NCI-H1930 (cell line): Measurements from ENCODE around the gene GLOD4.
"Not testable (repeated sequence)": the region's sequence is repeated elsewhere in the genome, so short reads cannot be mapped to it uniquely, and the experiment has no call there.

Experiments
- DNase-seq, 2 experiments: peaks; one replicate each; lab custom pipeline; 2025; lab: John Stamatoyannopoulos, UW

Gene GLOD4

GRCh38 chr17:781805-782731 is at the start of gene GLOD4, which contains the start of gene MRM3:
GLOD4 (minus strand) TSS chr17:782280; CDS start chr17:782255, 25 bp downstream.
MRM3 (plus strand) TSS chr17:782353; CDS start chr17:782379, 26 bp downstream.
- peak; percentile 56 to 88 for DNase-seq

GRCh38 chr17:830950-831349 is 48.9 kb upstream of the GLOD4 start:
- no peak for DNase-seq

DNA sequence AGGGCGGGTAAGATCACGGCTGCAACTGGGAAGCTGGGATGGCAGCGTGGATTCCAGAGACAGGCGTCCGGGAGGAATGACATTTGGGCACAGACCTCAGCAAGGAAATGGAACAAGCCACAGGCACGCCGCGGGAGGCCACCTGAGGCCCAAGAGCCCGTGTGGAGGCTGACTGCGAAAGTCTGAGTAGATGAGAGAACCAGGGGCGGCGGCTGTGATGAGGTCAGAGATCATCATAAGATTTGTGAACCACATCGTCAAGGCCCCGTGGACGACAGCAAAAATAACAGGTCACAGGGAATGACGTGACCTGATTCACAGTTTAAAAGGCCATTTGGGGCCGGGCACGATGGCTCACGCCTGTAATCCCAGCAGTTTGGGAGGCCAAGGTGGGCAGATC is 48.3 kb upstream of the GLOD4 start:
- DNase-seq, result no peak

DNA sequence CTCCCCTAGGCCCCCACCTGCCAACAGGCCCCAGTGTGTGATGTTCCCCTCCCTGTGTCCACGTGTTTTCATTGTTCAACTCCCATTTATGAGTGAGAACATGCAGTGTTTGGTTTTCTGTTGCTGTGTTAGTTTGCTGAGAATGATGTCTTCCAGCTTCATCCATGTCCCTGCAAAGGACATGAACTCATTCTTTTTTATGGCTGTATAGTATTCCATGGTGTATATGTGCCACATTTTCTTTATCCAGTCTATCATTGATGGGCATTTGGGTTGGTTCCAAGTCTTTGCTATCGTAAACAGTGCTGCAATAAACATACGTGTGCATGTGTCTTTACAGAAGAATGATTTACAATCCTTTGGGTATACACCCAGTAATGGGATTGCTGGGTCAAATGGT is 47.5 kb upstream of the GLOD4 start:
- not testable (repeated sequence) for DNase-seq

GRCh38 chr17:828761-829160 is 46.7 kb upstream of the GLOD4 start:
- no peak for DNase-seq

DNA sequence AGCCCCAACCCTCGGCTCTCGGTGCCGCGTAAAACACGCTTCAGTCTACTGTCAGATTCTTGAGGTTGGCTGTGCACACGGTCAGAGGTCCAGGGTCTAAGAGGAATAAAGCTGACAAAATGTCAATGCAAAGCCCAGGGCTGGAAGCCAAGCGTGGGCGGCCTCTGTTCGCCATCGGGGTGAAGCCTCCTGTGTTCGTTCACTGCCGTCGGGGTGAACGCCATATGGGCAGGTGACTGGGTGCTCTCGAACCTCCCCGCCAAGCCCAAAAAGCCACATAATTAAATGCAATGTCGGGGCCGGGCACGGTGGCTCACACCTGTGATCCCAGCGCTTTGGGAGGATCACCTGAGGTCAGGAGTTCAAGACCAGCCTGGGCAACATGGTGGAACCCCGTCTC is 44.7 kb upstream of the GLOD4 start:
- DNase-seq, result no peak

DNA sequence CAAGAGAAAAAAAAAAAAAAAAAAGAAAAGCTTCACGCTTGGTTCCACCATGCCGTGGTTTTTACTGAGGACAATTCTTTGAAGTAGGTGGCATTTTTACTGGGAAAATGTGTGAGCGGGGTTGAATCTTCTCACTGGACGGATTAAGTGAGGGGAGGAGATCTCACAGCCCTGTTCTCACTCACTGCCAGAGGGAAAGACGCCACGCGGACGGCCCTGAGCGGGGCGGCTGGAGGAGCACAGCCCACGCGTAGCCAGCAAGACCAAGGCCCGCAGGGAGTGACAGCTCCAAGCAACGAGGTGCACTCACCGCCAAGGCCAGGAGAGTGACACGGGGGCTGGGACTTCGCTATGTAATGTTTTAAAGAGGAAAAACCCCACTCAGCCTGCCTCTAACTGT is 43.1 kb upstream of the GLOD4 start:
- DNase-seq, result no peak

DNA sequence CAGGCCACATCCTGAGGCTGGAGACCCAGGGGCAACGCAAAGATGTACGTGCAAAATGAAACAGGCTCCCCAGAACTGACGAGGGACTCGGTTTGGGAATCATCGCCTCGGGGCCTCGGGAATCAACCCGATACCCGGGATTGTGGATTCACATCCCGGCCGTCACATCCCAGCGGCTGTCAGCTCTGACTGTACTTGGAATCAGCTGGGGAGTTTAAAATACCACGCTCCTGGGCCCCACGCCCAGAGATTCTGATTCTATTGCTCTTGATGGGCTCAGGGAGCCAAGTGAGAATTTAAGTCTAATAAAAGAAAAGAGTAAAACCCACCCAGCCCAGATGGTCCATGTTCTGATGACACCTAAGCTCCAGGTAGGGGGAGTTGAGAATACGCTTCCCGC is 42.3 kb upstream of the GLOD4 start:
- no peak for DNase-seq

DNA sequence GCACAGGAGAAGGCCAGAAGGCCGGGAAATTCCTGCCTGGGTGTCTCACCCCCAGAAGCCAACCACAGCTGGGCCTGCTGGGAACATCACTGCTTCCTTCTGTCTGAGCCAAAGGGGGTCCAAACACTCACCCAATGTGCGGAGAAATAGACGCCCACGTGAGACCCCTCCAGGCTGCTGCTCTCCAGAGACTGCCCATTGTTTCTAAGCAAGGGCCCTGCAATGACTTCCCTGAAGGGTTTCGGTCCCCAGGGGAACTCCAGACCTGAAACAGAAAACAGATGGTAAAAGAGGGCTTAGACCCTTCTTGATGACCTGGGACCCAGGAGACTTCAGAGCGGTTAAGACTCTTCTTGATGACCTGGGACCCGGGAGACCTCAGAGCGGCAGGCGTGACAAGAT is 41.4 kb upstream of the GLOD4 start:
- no peak for DNase-seq

- DNase-seq, result no peak
Measured at GRCh38 chr17:819251-819650, 37.2 kb upstream of the GLOD4 start.

- no peak for DNase-seq
Measured at GRCh38 chr17:814371-814770, 32.3 kb upstream of the GLOD4 start.

GRCh38 chr17:812638-813204 is 30.6 kb upstream of the GLOD4 start:
- DNase-seq, result no peak

DNA sequence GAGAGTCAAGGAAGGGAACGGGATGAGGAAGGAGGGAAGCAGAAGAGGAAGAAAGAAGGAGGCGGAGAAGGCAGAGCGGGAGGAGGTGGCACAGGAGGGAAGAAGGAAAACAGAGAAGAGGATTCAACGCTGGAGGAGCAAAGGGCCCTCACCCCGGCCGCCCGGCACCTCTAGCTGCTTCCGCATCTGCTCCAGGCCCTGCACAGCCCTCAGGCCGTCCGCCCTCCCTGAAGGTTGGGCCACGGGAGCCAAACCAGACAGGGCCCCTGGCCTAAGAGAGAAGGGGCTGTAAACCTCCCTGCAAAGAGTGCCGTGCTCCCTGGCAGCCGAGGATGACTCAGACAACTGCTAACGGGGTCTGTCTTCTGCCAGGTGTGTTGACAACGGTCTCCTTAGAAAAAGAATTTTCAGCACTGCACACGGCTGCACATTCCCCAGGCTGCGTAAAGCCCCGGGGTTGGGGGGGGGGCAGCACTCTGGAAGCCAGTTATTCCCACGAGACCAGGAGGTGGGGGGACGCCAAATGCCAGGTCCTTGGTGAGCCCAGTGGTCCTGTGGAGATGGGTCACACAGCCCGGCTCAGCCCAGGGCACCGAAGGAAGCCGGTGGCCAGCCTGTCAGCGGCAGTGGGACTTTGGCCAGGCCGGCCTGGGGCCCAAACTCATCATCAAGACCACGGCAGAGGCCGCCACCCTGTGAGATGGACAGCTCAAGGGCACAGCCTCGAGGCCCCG is 29.1 kb upstream of the GLOD4 start:
- DNase-seq, result no peak

DNA sequence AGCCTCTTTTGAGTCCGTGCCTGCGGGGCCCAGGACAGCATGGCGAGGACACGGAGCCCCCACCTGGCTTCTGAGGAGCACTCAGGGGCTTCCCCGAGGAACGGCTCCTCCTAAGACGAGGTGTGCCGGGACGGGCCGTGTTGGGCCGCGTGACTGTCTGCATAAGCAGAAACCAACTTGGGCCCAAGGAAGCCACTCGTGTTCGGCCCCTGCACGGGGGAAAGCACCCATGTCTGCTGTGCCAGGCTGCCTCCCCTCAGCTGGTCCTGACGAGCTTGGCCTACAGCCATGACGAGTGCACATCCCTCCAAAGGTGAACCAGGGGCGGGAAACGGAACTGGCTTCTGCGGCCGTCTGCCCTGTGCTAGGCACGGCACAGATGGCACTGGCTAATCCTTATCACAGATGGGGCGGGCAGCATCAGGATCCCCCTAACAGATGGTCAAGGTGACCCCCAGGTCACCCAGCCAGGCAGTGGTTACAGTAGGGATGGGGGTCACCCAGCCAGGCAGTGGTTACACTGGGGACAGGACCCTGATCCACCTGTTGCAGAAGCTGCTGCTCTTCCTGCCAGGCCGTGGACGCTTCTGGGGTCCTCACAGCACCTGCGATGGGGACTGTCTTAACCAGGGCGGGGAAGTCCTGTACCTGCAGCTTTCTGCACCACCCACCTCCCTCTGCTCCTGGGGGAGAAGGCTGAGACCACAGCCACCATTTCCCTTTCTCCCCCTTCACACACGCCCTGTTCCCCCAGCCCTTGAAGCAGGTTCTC is 25.6 kb upstream of the GLOD4 start:
- no peak for DNase-seq

- no peak for DNase-seq
Measured at GRCh38 chr17:806781-807522, 24.9 kb upstream of the GLOD4 start.

- no peak for DNase-seq
Measured at GRCh38 chr17:806346-806745, 24.3 kb upstream of the GLOD4 start.

DNA sequence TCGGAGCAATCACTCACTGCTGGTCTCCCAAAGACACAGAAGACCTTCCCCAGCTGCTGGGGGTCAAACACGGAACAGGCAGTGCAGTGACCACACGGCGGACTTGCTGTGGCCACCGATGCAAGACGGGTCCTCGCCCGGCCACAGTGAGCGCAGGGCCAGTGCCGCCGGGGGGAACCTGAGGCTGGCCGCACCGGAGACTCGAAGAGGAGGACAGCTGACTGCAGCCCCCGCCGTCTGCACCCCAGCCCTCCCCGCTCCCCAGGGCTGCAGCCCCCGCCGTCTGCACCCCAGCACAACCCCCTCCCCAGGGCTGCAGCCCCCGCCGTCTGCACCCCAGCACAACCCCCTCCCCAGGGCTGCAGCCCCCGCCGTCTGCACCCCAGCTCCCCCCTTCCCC is 23.8 kb upstream of the GLOD4 start:
- DNase-seq, result not testable (repeated sequence)

DNA sequence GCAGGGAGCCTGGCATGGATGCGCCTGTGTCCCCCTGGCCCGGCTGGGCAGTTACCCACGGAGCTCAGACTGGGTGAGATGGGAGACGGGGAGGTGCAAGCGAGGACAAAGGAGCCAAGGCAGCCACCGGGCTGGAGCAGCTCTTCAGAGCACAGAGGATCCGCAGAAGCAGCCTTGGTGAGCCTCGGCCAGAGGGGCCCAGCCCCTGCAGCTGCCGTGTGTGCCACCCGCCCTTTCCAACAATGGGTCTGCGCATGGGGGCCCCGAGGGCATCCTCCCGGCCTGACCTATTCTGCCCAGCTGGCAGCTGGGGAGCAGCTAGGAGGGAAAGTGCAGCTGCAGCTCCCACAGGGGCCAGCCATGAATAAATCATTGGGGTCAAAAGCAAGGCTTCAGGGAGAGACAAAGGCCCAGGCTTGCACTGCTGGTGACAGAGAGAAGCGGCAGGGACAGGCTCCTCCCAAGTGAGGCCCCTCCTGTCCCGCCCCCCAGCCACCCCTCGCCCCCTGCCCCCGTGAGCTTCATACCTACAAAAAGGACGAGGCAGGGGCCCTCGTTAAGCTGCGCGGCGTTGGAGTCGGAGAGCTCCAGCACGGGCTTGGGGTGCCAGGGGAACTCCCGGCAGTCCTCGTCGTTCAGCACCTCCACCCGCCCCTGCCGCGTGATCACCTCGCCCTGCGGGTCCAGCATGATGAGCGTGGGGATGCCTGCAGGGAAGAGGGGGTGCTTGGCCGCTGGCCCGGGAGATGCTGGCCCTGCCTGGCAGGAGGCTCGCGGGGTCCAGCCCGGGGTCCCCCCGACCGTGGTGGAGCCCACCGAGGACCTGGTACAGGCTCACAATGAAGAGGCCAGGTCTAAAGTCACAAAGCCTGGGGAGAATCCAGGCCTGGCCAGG is 22.7 kb upstream of the GLOD4 start:
- DNase-seq, result no peak

DNA sequence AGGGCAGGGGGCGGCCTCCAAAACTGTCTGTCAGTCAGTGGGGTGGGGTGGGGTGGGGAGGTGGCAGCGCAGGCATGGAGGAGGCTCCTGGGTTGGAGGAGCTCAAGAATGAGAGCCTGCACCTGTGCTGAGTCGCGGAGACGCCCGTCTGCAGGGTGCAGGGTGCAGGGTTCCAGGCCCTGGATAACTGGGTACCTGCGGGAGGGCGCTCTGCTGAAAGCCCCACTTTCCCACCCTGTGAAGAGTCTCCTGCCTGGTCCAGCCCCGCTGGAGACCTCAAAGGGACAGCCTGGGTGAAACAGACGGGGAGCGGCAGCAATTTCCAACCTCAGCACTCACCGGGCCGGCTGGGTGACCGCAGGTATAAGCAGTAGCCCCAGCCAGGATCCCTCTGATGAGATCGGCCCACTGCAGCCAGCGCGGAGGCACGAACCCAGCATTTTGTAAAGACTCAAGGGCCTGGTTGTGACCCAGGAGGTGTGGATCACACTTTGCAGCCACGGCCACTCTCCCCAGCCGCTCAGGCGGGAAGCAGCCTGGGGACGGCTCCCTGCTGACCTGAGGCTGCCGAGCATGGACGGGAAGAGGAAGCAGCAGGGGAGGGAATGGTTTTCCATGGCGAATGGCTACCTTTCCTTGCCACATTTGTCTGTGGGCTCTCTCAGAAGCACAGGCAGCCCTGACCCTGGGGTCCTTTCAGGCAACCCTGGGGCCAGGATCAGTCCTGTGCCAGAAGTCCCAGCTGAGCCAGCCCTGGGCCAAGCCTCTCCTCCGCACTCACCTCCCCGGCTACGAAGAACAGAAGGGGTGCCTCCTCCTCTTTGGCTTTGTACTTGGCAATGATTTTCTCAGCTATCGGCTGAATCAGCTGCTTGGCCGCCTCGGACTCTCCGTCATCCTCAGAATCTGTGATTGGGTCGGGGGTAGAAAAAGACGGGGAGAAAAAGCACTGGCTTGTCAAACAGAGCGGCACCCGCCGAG is 21.1 kb upstream of the GLOD4 start:
- DNase-seq, result no peak
